Measurements from ENCODE around the gene C8G. TPM values are rescaled to one million over a fixed set of nuclear protein-coding genes. Genes with fewer than 3 reads are reported as not detected.

The C8G gene
- total RNA-seq, 1 donor from 2014 or later: 1.1 TPM

DNA sequence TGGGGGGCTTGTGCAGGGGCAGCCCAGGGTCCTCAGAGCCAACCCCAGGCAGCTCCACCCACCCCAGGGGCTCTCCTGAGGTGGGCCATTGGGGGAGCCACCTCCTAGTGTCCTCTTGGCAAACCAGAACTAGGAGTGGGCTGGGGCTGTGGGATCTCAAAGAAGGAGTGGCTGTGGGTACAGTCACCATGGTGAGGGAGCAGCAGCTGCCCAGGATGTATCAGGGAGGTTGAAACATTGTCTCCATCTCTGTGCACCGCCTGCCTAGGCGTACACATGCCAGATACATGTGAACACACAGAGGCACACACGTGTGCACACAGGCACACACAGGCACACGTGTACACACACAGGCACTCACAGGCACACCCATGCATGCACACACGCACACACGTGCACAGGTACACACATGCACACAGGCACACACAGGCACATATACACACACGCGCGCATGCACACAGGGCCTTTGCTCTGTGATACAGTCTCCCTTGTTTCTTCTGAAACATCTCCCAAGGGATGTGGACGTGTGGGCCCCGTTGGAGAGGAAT, 17.7 kb downstream of the C8G start:
- Histone ChIP-seq H3K36me3 (no peaks in the 10 kb centered on the region), H3K4me1 (peaks cover 15% of the 10 kb centered on the region), H3K4me3 (no peak overlapping the region), H3K9me3 (no peaks in the 10 kb centered on the region), H3K27ac (no peak overlapping the region), H3K27me3 (no peaks in the 10 kb centered on the region)
- ATAC-seq: no peak
- intact Hi-C loops (cut with DNase I): no loop called here
- TF ChIP-seq, protein P1, sequence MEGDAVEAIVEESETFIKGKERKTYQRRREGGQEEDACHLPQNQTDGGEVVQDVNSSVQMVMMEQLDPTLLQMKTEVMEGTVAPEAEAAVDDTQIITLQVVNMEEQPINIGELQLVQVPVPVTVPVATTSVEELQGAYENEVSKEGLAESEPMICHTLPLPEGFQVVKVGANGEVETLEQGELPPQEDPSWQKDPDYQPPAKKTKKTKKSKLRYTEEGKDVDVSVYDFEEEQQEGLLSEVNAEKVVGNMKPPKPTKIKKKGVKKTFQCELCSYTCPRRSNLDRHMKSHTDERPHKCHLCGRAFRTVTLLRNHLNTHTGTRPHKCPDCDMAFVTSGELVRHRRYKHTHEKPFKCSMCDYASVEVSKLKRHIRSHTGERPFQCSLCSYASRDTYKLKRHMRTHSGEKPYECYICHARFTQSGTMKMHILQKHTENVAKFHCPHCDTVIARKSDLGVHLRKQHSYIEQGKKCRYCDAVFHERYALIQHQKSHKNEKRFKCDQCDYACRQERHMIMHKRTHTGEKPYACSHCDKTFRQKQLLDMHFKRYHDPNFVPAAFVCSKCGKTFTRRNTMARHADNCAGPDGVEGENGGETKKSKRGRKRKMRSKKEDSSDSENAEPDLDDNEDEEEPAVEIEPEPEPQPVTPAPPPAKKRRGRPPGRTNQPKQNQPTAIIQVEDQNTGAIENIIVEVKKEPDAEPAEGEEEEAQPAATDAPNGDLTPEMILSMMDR (IDR thresholded peaks at IDR 0.05): no peak
- DNase-seq: no peak

- no peaks in the 10 kb centered on the region for H3K9me3 ChIP-seq
- no peak overlapping the region for H3K27ac ChIP-seq
- no peak overlapping the region for H3K4me3 ChIP-seq
- no peaks in the 10 kb centered on the region for H3K27me3 ChIP-seq
- ATAC-seq: no peak
- H3K36me3 ChIP-seq: no peaks in the 10 kb centered on the region
- intact Hi-C loops (cut with DNase I): no loop called here
- DNase-seq: no peak
- peaks cover 15% of the 10 kb centered on the region for H3K4me1 ChIP-seq
- TF ChIP-seq, protein P1 (IDR thresholded peaks at IDR 0.05): no peak
Measured at GRCh38 chr9:136963341-136963740, 18.3 kb downstream of the C8G start.

GRCh38 chr9:136963751-136964150, 18.7 kb downstream of the C8G start:
- Histone ChIP-seq H3K4me3 (no peak overlapping the region), H3K36me3 (no peaks in the 10 kb centered on the region), H3K4me1 (peaks cover 15% of the 10 kb centered on the region), H3K9me3 (no peaks in the 10 kb centered on the region), H3K27ac (no peak overlapping the region), H3K27me3 (no peaks in the 10 kb centered on the region)
- intact Hi-C loops (cut with DNase I): no loop called here
- no peak for ATAC-seq
- no peak for DNase-seq
- TF ChIP-seq, protein P1 (IDR thresholded peaks at IDR 0.05): no peak

DNA sequence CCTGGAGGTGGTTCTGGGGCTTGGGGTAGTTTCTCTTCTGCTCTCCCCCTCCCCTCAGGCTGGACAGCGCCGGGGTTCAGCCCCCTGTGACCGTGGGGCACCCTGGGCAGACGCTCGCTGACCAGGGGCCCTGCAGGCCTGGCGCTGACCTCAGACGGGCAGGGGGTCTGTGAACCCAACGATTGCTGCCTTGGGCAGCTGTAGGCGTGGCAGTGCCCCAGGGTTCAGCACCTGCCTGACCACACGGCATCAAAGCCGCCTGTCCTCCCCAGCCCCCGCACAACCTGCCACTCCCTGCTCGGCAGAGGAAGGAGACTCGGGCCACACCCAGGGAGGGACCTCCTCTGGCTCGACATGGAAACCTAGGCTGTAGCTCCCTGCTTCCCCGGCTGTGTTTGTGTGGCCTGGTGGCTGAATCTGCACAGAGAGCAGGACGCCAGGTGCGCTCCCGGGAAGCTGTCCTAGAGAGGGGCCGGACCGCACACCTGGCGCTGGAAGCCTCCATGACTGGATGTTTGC, 19.2 kb downstream of the C8G start:
- Histone ChIP-seq H3K27ac (no peak overlapping the region), H3K27me3 (no peaks in the 10 kb centered on the region), H3K9me3 (no peaks in the 10 kb centered on the region), H3K4me1 (peaks cover 15% of the 10 kb centered on the region), H3K36me3 (no peaks in the 10 kb centered on the region), H3K4me3 (no peak overlapping the region)
- ATAC-seq (no peak), DNase-seq (no peak)
- TF ChIP-seq, protein P1 (IDR thresholded peaks at IDR 0.05): no peak
- intact Hi-C loops (cut with DNase I): no loop called here

GRCh38 chr9:136964833-136965422, 19.9 kb downstream of the C8G start:
- TF ChIP-seq, protein P1 (IDR thresholded peaks at IDR 0.05): no peak
- Histone ChIP-seq H3K36me3 (no peaks in the 10 kb centered on the region), H3K27ac (no peak overlapping the region), H3K4me1 (peaks cover 15% of the 10 kb centered on the region), H3K27me3 (no peaks in the 10 kb centered on the region), H3K9me3 (no peaks in the 10 kb centered on the region), H3K4me3 (no peak overlapping the region)
- DNase-seq (no peak), ATAC-seq (no peak)
- intact Hi-C loops (cut with DNase I): no loop called here
